ENCODE results near the gene PSMB9.

The PSMB9 gene

GRCh38 chr6:32857156-32857891 is 3.3 kb downstream of the PSMB9 start:
- no peak for DNase-seq (ENCODE audit: low spot score)
- TF ChIP-seq, protein P1, sequence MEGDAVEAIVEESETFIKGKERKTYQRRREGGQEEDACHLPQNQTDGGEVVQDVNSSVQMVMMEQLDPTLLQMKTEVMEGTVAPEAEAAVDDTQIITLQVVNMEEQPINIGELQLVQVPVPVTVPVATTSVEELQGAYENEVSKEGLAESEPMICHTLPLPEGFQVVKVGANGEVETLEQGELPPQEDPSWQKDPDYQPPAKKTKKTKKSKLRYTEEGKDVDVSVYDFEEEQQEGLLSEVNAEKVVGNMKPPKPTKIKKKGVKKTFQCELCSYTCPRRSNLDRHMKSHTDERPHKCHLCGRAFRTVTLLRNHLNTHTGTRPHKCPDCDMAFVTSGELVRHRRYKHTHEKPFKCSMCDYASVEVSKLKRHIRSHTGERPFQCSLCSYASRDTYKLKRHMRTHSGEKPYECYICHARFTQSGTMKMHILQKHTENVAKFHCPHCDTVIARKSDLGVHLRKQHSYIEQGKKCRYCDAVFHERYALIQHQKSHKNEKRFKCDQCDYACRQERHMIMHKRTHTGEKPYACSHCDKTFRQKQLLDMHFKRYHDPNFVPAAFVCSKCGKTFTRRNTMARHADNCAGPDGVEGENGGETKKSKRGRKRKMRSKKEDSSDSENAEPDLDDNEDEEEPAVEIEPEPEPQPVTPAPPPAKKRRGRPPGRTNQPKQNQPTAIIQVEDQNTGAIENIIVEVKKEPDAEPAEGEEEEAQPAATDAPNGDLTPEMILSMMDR (IDR thresholded peaks at IDR 0.05; ENCODE audit: extremely low read depth, insufficient read depth, missing control alignments): no peak
- in situ Hi-C loops (cut with MboI; ENCODE audit: low pct_unique_long_range_greater_than_20kb, low sequenced_read_pairs, unreplicated experiment): no loop called here

DNA sequence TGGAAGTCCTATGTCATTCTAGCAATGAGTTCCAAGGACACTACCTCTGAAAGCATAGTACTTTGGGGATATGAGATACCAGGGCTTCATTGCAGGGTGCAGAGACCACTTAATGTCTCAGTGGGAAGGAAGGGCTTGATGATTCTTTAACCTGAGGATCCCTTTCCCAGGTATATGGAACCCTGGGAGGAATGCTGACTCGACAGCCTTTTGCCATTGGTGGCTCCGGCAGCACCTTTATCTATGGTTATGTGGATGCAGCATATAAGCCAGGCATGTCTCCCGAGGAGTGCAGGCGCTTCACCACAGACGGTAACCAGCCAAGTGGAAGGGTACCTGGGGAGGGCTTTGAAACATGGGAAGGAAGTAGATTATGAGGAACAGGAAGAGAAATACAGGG is 4.2 kb downstream of the PSMB9 start:
- DNase-seq (ENCODE audit: low spot score): no peak
- TF ChIP-seq, protein P1 (IDR thresholded peaks at IDR 0.05; ENCODE audit: extremely low read depth, insufficient read depth, missing control alignments): no peak
- in situ Hi-C loops (cut with MboI; ENCODE audit: low pct_unique_long_range_greater_than_20kb, low sequenced_read_pairs, unreplicated experiment): no loop called here

GRCh38 chr6:32860674-32861073 is 6.7 kb downstream of the PSMB9 start:
- in situ Hi-C loops (cut with MboI; ENCODE audit: low pct_unique_long_range_greater_than_20kb, low sequenced_read_pairs, unreplicated experiment): no loop called here
- no peak for DNase-seq (ENCODE audit: low spot score)
- TF ChIP-seq, protein P1 (IDR thresholded peaks at IDR 0.05; ENCODE audit: extremely low read depth, insufficient read depth, missing control alignments): no peak

DNA sequence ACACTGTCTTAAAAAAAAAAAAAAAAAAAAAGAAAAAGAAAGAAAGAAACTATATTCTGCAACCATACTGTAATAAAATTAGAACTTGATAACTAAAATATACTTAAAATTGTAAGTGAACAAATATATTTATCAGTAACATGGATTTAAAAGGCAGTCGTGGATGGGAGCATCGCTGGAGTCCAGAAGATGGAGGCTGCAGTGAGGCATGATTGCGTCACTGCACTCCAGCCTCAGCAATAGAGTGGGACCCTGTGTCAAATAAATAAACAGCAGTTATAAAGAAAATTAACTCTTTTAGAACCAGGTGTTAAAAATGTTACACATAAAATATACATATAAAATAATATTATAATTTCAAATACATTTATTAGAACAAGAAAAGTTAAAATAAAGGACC is 8.7 kb downstream of the PSMB9 start:
- in situ Hi-C loops (cut with MboI; ENCODE audit: low pct_unique_long_range_greater_than_20kb, low sequenced_read_pairs, unreplicated experiment): no loop called here

GRCh38 chr6:32865724-32866443 is 11.9 kb downstream of the PSMB9 start:
- TF ChIP-seq, protein P1 (IDR thresholded peaks at IDR 0.05; ENCODE audit: extremely low read depth, insufficient read depth, missing control alignments): no peak
- in situ Hi-C loops (cut with MboI; ENCODE audit: low pct_unique_long_range_greater_than_20kb, low sequenced_read_pairs, unreplicated experiment): no loop called here
- no peak for DNase-seq (ENCODE audit: low spot score)

More for the DNA sequence above, 8.7 kb downstream of the PSMB9 start:
- TF ChIP-seq, protein P1 (IDR thresholded peaks at IDR 0.05; ENCODE audit: extremely low read depth, insufficient read depth, missing control alignments): no peak
- DNase-seq (ENCODE audit: low spot score): no peak

- DNase-seq (ENCODE audit: low spot score): no peak
- in situ Hi-C loops (cut with MboI; ENCODE audit: low pct_unique_long_range_greater_than_20kb, low sequenced_read_pairs, unreplicated experiment): no loop called here
- TF ChIP-seq, protein P1 (IDR thresholded peaks at IDR 0.05; ENCODE audit: extremely low read depth, insufficient read depth, missing control alignments): no peak
Observed at GRCh38 chr6:32867022-32867477, 13.1 kb downstream of the PSMB9 start.

All from GM13977 (cell line).